Vagina (tissue), 2 donors: ENCODE results near the gene SIX3.

ENCODE experiments used
- POLR2A ChIP-seq, 2 donors: fragments of 450-650 bp; IDR thresholded peaks; one replicate each; pipeline ENCODE4 v1.6.1; 2017; ENCODE audit warnings: antibody characterized with exemption in 2 of 2, mild to moderate bottlenecking in 2 of 2, moderate library complexity in 2 of 2
- POLR2AphosphoS5 ChIP-seq, 2 donors: sonication (generic); formaldehyde crosslinking; IDR thresholded peaks; one replicate each; pipeline ENCODE4 v1.9.0; 2017; ENCODE audit warnings: antibody characterized with exemption in 2 of 2, mild to moderate bottlenecking in 2 of 2, low read depth in 1 of 2; ENCODE audit not compliant: insufficient read depth in 1 of 2
- TF ChIP-seq, protein P1 (sequence below), 3 experiments: fragments of 450-650 bp in 2 of 3; fragments of 200-600 bp in 1 of 3; sonication (generic) in 1 of 3; IDR thresholded peaks; one replicate each; pipeline ENCODE4 v1.5.1; 2017 to 2019; ENCODE audit warnings: antibody characterized with exemption in 3 of 3, mild to moderate bottlenecking in 2 of 3, moderate library complexity in 2 of 3

DNA sequence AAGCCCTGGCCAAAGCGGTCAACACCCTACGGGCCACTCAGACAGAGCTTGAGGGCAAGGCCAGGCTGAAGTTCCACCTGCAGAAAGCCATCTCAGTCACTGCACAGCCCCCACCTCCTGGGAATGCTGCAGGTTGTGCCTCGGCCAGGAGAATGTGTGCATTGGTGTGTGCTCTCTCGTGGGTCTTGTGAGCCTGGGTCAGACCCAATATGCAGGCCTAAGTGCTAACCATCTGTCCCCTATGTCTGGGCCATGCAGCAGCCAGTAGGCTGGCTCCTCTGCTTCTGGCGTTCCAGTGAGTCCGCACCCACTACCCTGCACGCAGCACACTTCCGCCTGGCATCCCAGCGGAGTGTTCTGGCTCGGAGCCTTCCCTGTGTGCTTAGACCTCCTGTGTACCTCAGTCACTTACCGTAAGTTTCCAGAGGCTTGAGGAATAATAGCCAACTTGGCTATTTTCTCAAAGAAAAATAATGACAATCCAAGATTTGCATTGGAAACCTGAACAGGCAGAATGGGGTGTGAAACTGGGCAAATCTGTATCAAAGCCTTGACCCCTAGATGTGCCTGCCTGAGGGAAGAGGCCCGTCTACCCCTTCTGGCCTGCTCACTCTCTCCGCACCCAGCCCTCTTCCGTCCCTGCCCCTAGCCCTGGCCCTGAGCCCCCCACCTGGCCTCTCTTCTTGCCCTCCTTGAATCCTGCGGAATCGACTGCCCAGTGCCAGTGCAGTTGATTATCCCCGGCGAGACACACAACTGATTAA lies 7.2 kb downstream of the SIX3 start:
- TF ChIP-seq POLR2A (IDR thresholded peaks at IDR 0.05) (no peak), POLR2AphosphoS5 (IDR thresholded peaks at IDR 0.05; ENCODE audit: insufficient read depth in 1 of 2, low read depth in 1 of 2) (no peak)
- TF ChIP-seq, protein P1, sequence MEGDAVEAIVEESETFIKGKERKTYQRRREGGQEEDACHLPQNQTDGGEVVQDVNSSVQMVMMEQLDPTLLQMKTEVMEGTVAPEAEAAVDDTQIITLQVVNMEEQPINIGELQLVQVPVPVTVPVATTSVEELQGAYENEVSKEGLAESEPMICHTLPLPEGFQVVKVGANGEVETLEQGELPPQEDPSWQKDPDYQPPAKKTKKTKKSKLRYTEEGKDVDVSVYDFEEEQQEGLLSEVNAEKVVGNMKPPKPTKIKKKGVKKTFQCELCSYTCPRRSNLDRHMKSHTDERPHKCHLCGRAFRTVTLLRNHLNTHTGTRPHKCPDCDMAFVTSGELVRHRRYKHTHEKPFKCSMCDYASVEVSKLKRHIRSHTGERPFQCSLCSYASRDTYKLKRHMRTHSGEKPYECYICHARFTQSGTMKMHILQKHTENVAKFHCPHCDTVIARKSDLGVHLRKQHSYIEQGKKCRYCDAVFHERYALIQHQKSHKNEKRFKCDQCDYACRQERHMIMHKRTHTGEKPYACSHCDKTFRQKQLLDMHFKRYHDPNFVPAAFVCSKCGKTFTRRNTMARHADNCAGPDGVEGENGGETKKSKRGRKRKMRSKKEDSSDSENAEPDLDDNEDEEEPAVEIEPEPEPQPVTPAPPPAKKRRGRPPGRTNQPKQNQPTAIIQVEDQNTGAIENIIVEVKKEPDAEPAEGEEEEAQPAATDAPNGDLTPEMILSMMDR (IDR thresholded peaks at IDR 0.05): no peak
